IMR-90 (cell line): ENCODE data around the gene TLNRD1. TPM values are rescaled to one million over a fixed set of nuclear protein-coding genes. Genes with fewer than 3 reads are reported as not detected.

Experiments
- ATAC-seq: fragments of 200-7000 bp; cut with Tn5 transposase; 2 replicates; pipeline ENCODE4 v1.9.1; 2020; ENCODE audit warnings: low read depth, mild to moderate bottlenecking, moderate library complexity
- BruUV-seq: library from RNA; stranded (reverse); fragments of 400-500 nt; replicated peaks from 2 replicates; lab custom pipeline; 2021; lab: Mats Ljungman, UMichigan
- CTCF ChIA-PET: fragments of 300-600 bp; formaldehyde crosslinking; extraction: SDS; loops from one replicate; lab custom pipeline; 2021; ENCODE audit warnings: antibody characterized with exemption; lab: Yijun Ruan, JAX
- POLR2A ChIA-PET: fragments of 300-600 bp; sonication (Branson Sonifier 250); formaldehyde crosslinking; loops from one replicate; lab custom pipeline; 2022; ENCODE audit warnings: antibody characterized with exemption; ENCODE audit not compliant: unreplicated experiment; lab: Charles Lee
- DNase-seq: peaks from one replicate; pipeline ENCODE4 v3.0.0; 2013
- H2AFZ ChIP-seq: replicated peaks from 2 replicates; pipeline ENCODE3; 2013; ENCODE audit warnings: low read length, mild to moderate bottlenecking; ENCODE audit not compliant: poor library complexity
- H2AK5ac ChIP-seq: 2 replicates; pipeline ENCODE4 v1.6.1; 2013; ENCODE audit warnings: low read depth, low read length, inconsistent platforms
- H2AK9ac ChIP-seq: replicated peaks from 2 replicates; pipeline ENCODE3; 2013; ENCODE audit warnings: mild to moderate bottlenecking, low read depth, low read length, moderate library complexity; ENCODE audit not compliant: poor library complexity
- H2BK120ac ChIP-seq: 2 replicates; pipeline ENCODE4 v1.6.1; 2013; ENCODE audit warnings: low read depth, low read length, inconsistent platforms
- H2BK15ac ChIP-seq: 3 replicates; pipeline ENCODE4 v1.6.1; 2013; ENCODE audit warnings: low read depth, low read length, inconsistent platforms
- H2BK20ac ChIP-seq: 2 replicates; pipeline ENCODE4 v1.6.1; 2013; ENCODE audit warnings: low read depth, mild to moderate bottlenecking, inconsistent platforms, low read length, moderate library complexity
- H2BK5ac ChIP-seq: 2 replicates; pipeline ENCODE4 v1.6.1; 2013; ENCODE audit warnings: mild to moderate bottlenecking, low read depth, low read length, inconsistent platforms; ENCODE audit not compliant: poor library complexity, severe bottlenecking
- H3K14ac ChIP-seq: replicated peaks from 2 replicates; pipeline ENCODE4 v1.6.1; 2013; ENCODE audit warnings: low read depth, low read length, inconsistent platforms
- H3K18ac ChIP-seq: 2 replicates; pipeline ENCODE4 v1.6.1; 2013; ENCODE audit warnings: low read depth, low read length, control low read depth
- H3K23ac ChIP-seq: 2 replicates; pipeline ENCODE4 v1.6.1; 2013; ENCODE audit warnings: low read depth, low read length, inconsistent platforms
- H3K27ac ChIP-seq: 2 replicates; pipeline ENCODE4 v1.5.1; 2013; ENCODE audit warnings: mild to moderate bottlenecking, control low read depth, low read length; ENCODE audit not compliant: insufficient read depth
- H3K27me3 ChIP-seq: 2 replicates; pipeline ENCODE4 v1.6.1; 2013; ENCODE audit warnings: low read length; ENCODE audit not compliant: control insufficient read depth, insufficient read depth
- H3K36me3 ChIP-seq: 2 replicates; pipeline ENCODE4 v1.6.1; 2013; ENCODE audit warnings: low read length, mixed read lengths; ENCODE audit not compliant: control insufficient read depth, insufficient read depth
- H3K4ac ChIP-seq: 2 replicates; pipeline ENCODE4 v1.6.1; 2013; ENCODE audit warnings: low read depth, low read length, inconsistent platforms
- H3K4me1 ChIP-seq: 2 replicates; pipeline ENCODE4 v1.6.1; 2013; ENCODE audit warnings: low read length, mixed read lengths; ENCODE audit not compliant: control insufficient read depth, insufficient read depth
- H3K4me2 ChIP-seq: 2 replicates; pipeline ENCODE4 v1.6.1; 2013; ENCODE audit warnings: low read depth, mild to moderate bottlenecking, control low read depth, low read length, moderate library complexity
- H3K4me3 ChIP-seq: 2 replicates; pipeline ENCODE4 v1.5.1; 2013; ENCODE audit warnings: low read depth, mild to moderate bottlenecking, control low read depth, low read length, moderate library complexity; ENCODE audit not compliant: insufficient read depth
- H3K56ac ChIP-seq: 2 replicates; pipeline ENCODE4 v1.6.1; 2013; ENCODE audit warnings: low read length, inconsistent platforms; ENCODE audit not compliant: insufficient read depth; ENCODE audit errors: extremely low read depth
- H3K79me1 ChIP-seq, 2 experiments: 2 replicates each; pipeline ENCODE4 v1.6.1; 2013; ENCODE audit warnings: low read length in 2 of 2, inconsistent platforms in 1 of 2, low read depth in 1 of 2
- H3K9ac ChIP-seq: 2 replicates; pipeline ENCODE4 v1.6.1; 2013; ENCODE audit warnings: low read depth, low read length, control low read depth
- H3K9me1 ChIP-seq: 2 replicates; pipeline ENCODE4 v1.6.1; 2013; ENCODE audit warnings: low read length, inconsistent platforms; ENCODE audit not compliant: insufficient read depth
- H3K9me3 ChIP-seq: 2 replicates; pipeline ENCODE4 v1.6.1; 2013; ENCODE audit warnings: low read length; ENCODE audit not compliant: control insufficient read depth, insufficient read depth
- H4K20me1 ChIP-seq: 2 replicates; pipeline ENCODE4 v1.6.1; 2013; ENCODE audit warnings: low read length, inconsistent platforms; ENCODE audit not compliant: insufficient read depth
- H4K5ac ChIP-seq: 2 replicates; pipeline ENCODE4 v1.6.1; 2013; ENCODE audit warnings: mild to moderate bottlenecking, low read depth, low read length, control low read depth
- H4K8ac ChIP-seq, 2 experiments: 2 replicates each; pipeline ENCODE4 v1.6.1; 2013; ENCODE audit warnings: low read depth in 2 of 2, low read length in 2 of 2, control low read depth in 1 of 2, inconsistent platforms in 1 of 2
- H4K91ac ChIP-seq: 2 replicates; pipeline ENCODE4 v1.6.1; 2013; ENCODE audit warnings: low read depth, low read length, inconsistent platforms; ENCODE audit not compliant: insufficient read depth
- BHLHE40 ChIP-seq: fragments of 150-350 bp; IDR thresholded peaks from 2 replicates; pipeline ENCODE4 v1.6.1; 2016; ENCODE audit warnings: mild to moderate bottlenecking, low read depth, low read length
- CEBPB ChIP-seq: IDR thresholded peaks from 2 replicates; pipeline ENCODE4 v1.6.1; 2012; ENCODE audit warnings: low read depth, low read length, improper control_type of control experiment
- FOS ChIP-seq: fragments of 150-350 bp; IDR thresholded peaks from 2 replicates; pipeline ENCODE4 v1.6.1; 2016; ENCODE audit warnings: low read depth, low read length
- MAZ ChIP-seq: IDR thresholded peaks from 2 replicates; pipeline ENCODE4 v1.6.1; 2012; ENCODE audit warnings: low read depth, mild to moderate bottlenecking, low read length, improper control_type of control experiment, moderate library complexity, borderline replicate concordance
- SMC3 ChIP-seq: fragments of 150-350 bp; IDR thresholded peaks from 2 replicates; pipeline ENCODE4 v1.6.1; 2016; ENCODE audit warnings: low read depth, mild to moderate bottlenecking, antibody characterized with exemption, low read length, moderate library complexity
- WGBS, 2 experiments: methylation state at CpG; one replicate each; pipeline versions ENCODE4 v1.1.5 to v1.1.7; 2013; ENCODE audit warnings: missing lambda C conversion rate in 2 of 2; ENCODE audit not compliant: insufficient read length in 1 of 2; ENCODE audit errors: extremely low coverage in 2 of 2; 5-methylcytosine and 5-hydroxymethylcytosine counted together
- dilution Hi-C: fragments of 300-500 bp; cut with HindIII; formaldehyde crosslinking; loops from one replicate; pipeline ENCODE4 v1.14.3; 2018; ENCODE audit warnings: low sequenced_read_pairs; ENCODE audit not compliant: unreplicated experiment
- in situ Hi-C: fragments of 300-500 bp; cut with MboI; formaldehyde crosslinking; loops from 3 replicates; pipeline ENCODE4 v1.14.3; 2019; ENCODE audit warnings: low sequenced_read_pairs, inconsistent platforms, mixed read lengths
- intact Hi-C: fragments of 100-400 bp; cut with micrococcal nuclease; formaldehyde crosslinking; loops from 2 replicates; pipeline ENCODE4 v1.10.0; 2022
- polyA plus RNA-seq, 3 experiments: library from polyadenylated mRNA; depleted of rRNA; stranded (reverse); fragments of >200 nt; gene quantifications; 2 replicates each; pipeline ENCODE4 v1.2.3, GENCODE V29; 2012; ENCODE audit warnings: low replicate concordance in 1 of 3
- total RNA-seq: library from RNA; depleted of rRNA; stranded (reverse); fragments of >200 nt; gene quantifications from 2 replicates; pipeline ENCODE4 v1.2.3, GENCODE V29; 2012
- TF ChIP-seq, protein P1 (sequence below): conservative IDR thresholded peaks from 2 replicates; pipeline ENCODE4 v1.5.1; 2012; ENCODE audit warnings: mild to moderate bottlenecking, low read depth, low read length, improper control_type of control experiment
- TF ChIP-seq, protein P2 (sequence below): fragments of 150-350 bp; IDR thresholded peaks from 2 replicates; pipeline ENCODE4 v1.6.1; 2016; ENCODE audit warnings: low read depth, mild to moderate bottlenecking, low read length, moderate library complexity, borderline replicate concordance

The TLNRD1 gene
- total and polyA plus RNA-seq, 2 of the 4 experiments (the other 2 are of a cell fraction) = 2.2 to 6.8 TPM

DNA sequence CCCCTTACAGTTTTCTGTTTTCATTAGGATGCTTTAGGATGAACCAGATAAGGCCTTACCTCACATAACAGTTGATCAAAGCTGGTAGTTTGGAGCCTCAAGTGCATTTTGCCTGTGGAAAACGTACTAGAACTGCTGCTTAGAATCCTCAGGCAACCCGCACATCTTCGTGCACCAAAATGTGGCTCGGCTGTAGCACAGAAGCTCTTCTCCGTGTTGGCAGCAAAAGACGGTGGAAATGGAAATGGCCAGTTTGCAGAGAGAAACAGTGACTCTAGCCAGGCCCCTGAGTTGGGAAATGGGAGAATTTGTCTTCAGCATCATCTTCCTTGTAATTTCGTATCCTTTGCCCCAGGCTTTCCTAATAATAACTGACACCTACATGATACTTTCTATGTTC, 20.6 kb downstream of the TLNRD1 start:
- H3K27ac ChIP-seq = no peak overlapping the region
- in situ Hi-C loops (no loop called here), dilution Hi-C loops (no loop called here), intact Hi-C loops (no loop called here)
- H2BK20ac ChIP-seq = no peak overlapping the region
- no peak overlapping the region for H4K8ac ChIP-seq
- no peaks in the 10 kb centered on the region for H4K20me1 ChIP-seq
- DNase-seq (no peak), ATAC-seq (no peak)
- no peak overlapping the region for H3K4me3 ChIP-seq
- no peaks in the 10 kb centered on the region for H3K27me3 ChIP-seq
- H3K14ac ChIP-seq = no peak overlapping the region
- peaks cover 3 to 5% of the 10 kb centered on the region in 2 experiments; a peak in 2 of 4 replicates for H3K79me1 ChIP-seq
- H3K4ac ChIP-seq = no peak overlapping the region
- no peak overlapping the region for H2BK120ac ChIP-seq
- no peaks in the 10 kb centered on the region for H3K9me3 ChIP-seq
- no peaks in the 10 kb centered on the region for H3K36me3 ChIP-seq
- CTCF ChIA-PET = interaction anchor here (0.7 kb wide), 1 partner anchor 14 kb away, joined by 6 read pairs; no protein-coding TSS in a partner anchor
- H2AK9ac ChIP-seq = no peak overlapping the region
- no peak overlapping the region for H2AFZ ChIP-seq
- no peak overlapping the region for H3K56ac ChIP-seq
- no peak overlapping the region for H4K5ac ChIP-seq
- peaks cover 8% of the 10 kb centered on the region; the same call in 1 of the 2 replicates for H3K4me1 ChIP-seq
- POLR2A ChIA-PET = no interaction called here
- no peak overlapping the region for H2AK5ac ChIP-seq
- peaks cover 11% of the 10 kb centered on the region for H3K9me1 ChIP-seq
- H3K18ac ChIP-seq = no peak overlapping the region
- TF ChIP-seq CEBPB (no peak), BHLHE40 (no peak), MAZ (no peak), FOS (no peak), SMC3 (no peak)
- TF ChIP-seq, protein P1, sequence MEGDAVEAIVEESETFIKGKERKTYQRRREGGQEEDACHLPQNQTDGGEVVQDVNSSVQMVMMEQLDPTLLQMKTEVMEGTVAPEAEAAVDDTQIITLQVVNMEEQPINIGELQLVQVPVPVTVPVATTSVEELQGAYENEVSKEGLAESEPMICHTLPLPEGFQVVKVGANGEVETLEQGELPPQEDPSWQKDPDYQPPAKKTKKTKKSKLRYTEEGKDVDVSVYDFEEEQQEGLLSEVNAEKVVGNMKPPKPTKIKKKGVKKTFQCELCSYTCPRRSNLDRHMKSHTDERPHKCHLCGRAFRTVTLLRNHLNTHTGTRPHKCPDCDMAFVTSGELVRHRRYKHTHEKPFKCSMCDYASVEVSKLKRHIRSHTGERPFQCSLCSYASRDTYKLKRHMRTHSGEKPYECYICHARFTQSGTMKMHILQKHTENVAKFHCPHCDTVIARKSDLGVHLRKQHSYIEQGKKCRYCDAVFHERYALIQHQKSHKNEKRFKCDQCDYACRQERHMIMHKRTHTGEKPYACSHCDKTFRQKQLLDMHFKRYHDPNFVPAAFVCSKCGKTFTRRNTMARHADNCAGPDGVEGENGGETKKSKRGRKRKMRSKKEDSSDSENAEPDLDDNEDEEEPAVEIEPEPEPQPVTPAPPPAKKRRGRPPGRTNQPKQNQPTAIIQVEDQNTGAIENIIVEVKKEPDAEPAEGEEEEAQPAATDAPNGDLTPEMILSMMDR = no peak
- TF ChIP-seq, protein P2, sequence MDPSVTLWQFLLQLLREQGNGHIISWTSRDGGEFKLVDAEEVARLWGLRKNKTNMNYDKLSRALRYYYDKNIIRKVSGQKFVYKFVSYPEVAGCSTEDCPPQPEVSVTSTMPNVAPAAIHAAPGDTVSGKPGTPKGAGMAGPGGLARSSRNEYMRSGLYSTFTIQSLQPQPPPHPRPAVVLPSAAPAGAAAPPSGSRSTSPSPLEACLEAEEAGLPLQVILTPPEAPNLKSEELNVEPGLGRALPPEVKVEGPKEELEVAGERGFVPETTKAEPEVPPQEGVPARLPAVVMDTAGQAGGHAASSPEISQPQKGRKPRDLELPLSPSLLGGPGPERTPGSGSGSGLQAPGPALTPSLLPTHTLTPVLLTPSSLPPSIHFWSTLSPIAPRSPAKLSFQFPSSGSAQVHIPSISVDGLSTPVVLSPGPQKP = no peak
- no TSS peak for BruUV-seq
- WGBS, 2 experiments = 72% methylated on average over 4 of the region's 7 CpGs; no CpG with 5 or more reads in 1 of the 2 experiments
- H3K4me2 ChIP-seq = no peak overlapping the region
- no peak overlapping the region for H3K9ac ChIP-seq
- H2BK15ac ChIP-seq = no peak overlapping the region
- H2BK5ac ChIP-seq = no peak overlapping the region
- H3K23ac ChIP-seq = no peak overlapping the region
- H4K91ac ChIP-seq = no peak overlapping the region
